Activated CD8-positive, alpha-beta T cell treated with anti-CD3 and anti-CD28 coated beads, Interleukin-2, amount 10 ng/mL, durations not matched to agents 7 days and 5 days (primary cell): ENCODE results near the gene PPP2R5C. TPM values are rescaled to one million over a fixed set of nuclear protein-coding genes. Genes with fewer than 3 reads are reported as not detected.
A peak's percentile ranks its signal among the peaks of the same experiment; 100 is the strongest.

ENCODE experiments used
- ATAC-seq: fragments of 150-1000 bp; cut with Tn5 transposase; one replicate; pipeline ENCODE4 v1.10.0; 2021; ENCODE audit warnings: moderate library complexity
- CTCF ChIA-PET: fragments of 350-600 bp; sonication (Branson Sonifier 250); formaldehyde crosslinking; loops from one replicate; lab custom pipeline; 2021; ENCODE audit warnings: antibody characterized with exemption; lab: Charles Lee
- POLR2A ChIA-PET: fragments of 350-600 bp; sonication (Branson Sonifier 250); formaldehyde crosslinking; loops from one replicate; lab custom pipeline; 2021; ENCODE audit warnings: antibody characterized with exemption; lab: Charles Lee
- DNase-seq: peaks from one replicate; pipeline ENCODE4 v3.0.0-alpha.2; 2020
- H3K27ac Mint-ChIP-seq: one replicate; pipeline ENCODE4 v1.8.0; 2021; ENCODE audit warnings: mild to moderate bottlenecking, mixed read lengths
- H3K27me3 Mint-ChIP-seq: one replicate; pipeline ENCODE4 v1.8.0; 2021; ENCODE audit warnings: low read depth, mixed read lengths
- H3K36me3 Mint-ChIP-seq: one replicate; pipeline ENCODE4 v1.8.0; 2021; ENCODE audit warnings: low read depth, mixed read lengths
- H3K4me1 Mint-ChIP-seq: one replicate; pipeline ENCODE4 v1.8.0; 2021; ENCODE audit warnings: low read depth, mixed read lengths
- H3K4me3 Mint-ChIP-seq: one replicate; pipeline ENCODE4 v1.8.0; 2021; ENCODE audit warnings: mild to moderate bottlenecking, mixed read lengths
- H3K9me3 Mint-ChIP-seq: one replicate; pipeline ENCODE4 v1.8.0; 2022; ENCODE audit warnings: mixed read lengths; ENCODE audit not compliant: insufficient read depth
- total RNA-seq, 2 experiments: library from RNA; stranded (reverse); gene quantifications; one replicate each; pipeline ENCODE4 v1.2.3, GENCODE V29; 2021

Gene PPP2R5C
- total RNA-seq, 2 experiments from 2014 or later: 218 to 223 TPM

- CTCF ChIA-PET: no interaction called here
- no peak for DNase-seq
- Mint-ChIP-seq H3K36me3 (no peaks in the 10 kb centered on the region), H3K27ac (no peak overlapping the region), H3K4me1 (peaks cover 11% of the 10 kb centered on the region), H3K9me3 (no peaks in the 10 kb centered on the region), H3K4me3 (no peak overlapping the region), H3K27me3 (no peaks in the 10 kb centered on the region)
- ATAC-seq: no peak
- POLR2A ChIA-PET: interaction anchor here (1.1 kb wide), 1 partner anchor 8 kb away, joined by 4 read pairs; no protein-coding TSS in a partner anchor
Measured at GRCh38 chr14:101956179-101956885, 194.8 kb downstream of the PPP2R5C start.

- Mint-ChIP-seq H3K9me3 (no peaks in the 10 kb centered on the region), H3K4me3 (no peak overlapping the region), H3K36me3 (no peaks in the 10 kb centered on the region), H3K4me1 (peaks cover 12% of the 10 kb centered on the region), H3K27ac (no peak overlapping the region), H3K27me3 (peaks cover under 1% of the 10 kb centered on the region)
- no peak for DNase-seq
- CTCF ChIA-PET: interaction anchor here (0.9 to 1.9 kb wide), 4 partner anchors 12 to 250 kb away, joined by 4 to 7 read pairs (median 5); no protein-coding TSS in a partner anchor
- no peak for ATAC-seq
- POLR2A ChIA-PET: interaction anchor here (1.0 to 1.1 kb wide), 2 partner anchors 9 to 10 kb away, joined by 3 to 6 read pairs; no protein-coding TSS in a partner anchor
Measured at GRCh38 chr14:101957406-101958234, 196.1 kb downstream of the PPP2R5C start.

- peaks cover 14% of the 10 kb centered on the region for H3K4me1 Mint-ChIP-seq
- H3K4me3 Mint-ChIP-seq: no peak overlapping the region
- POLR2A ChIA-PET: interaction anchor here (1.0 kb wide), 1 partner anchor 11 kb away, joined by 6 read pairs; no protein-coding TSS in a partner anchor
Measured at GRCh38 chr14:101958418-101959180, 197.1 kb downstream of the PPP2R5C start.

GRCh38 chr14:101959277-101959676 is 197.8 kb downstream of the PPP2R5C start:
- no peaks in the 10 kb centered on the region for H3K9me3 Mint-ChIP-seq
- POLR2A ChIA-PET: no interaction called here

More at GRCh38 chr14:101958418-101959180, 197.1 kb downstream of the PPP2R5C start:
- no peaks in the 10 kb centered on the region for H3K36me3 Mint-ChIP-seq
- peaks cover 3% of the 10 kb centered on the region for H3K27me3 Mint-ChIP-seq
- CTCF ChIA-PET: interaction anchor here (1.2 to 1.9 kb wide), 4 partner anchors 13 to 251 kb away, joined by 5 to 7 read pairs (median 5); no protein-coding TSS in a partner anchor
- no peak for ATAC-seq
- no peak for DNase-seq
- H3K27ac Mint-ChIP-seq: no peak overlapping the region
- no peaks in the 10 kb centered on the region for H3K9me3 Mint-ChIP-seq

GRCh38 chr14:101960225-101960624 is 198.7 kb downstream of the PPP2R5C start:
- Mint-ChIP-seq H3K9me3 (no peaks in the 10 kb centered on the region), H3K4me1 (peaks cover 20% of the 10 kb centered on the region), H3K27ac (no peak overlapping the region), H3K36me3 (no peaks in the 10 kb centered on the region), H3K27me3 (peaks cover 3% of the 10 kb centered on the region), H3K4me3 (no peak overlapping the region)
- DNase-seq (peak; percentile 56), ATAC-seq (no peak)
- ChIA-PET CTCF (interaction anchor here (0.6 to 4.4 kb wide), 9 partner anchors 9 to 354 kb away, joined by 3 to 33 read pairs (median 3); no protein-coding TSS in a partner anchor), POLR2A (no interaction called here)

More at GRCh38 chr14:101959277-101959676, 197.8 kb downstream of the PPP2R5C start:
- Mint-ChIP-seq H3K4me3 (no peak overlapping the region), H3K27me3 (peaks cover 3% of the 10 kb centered on the region), H3K36me3 (no peaks in the 10 kb centered on the region), H3K27ac (no peak overlapping the region), H3K4me1 (peaks cover 20% of the 10 kb centered on the region)
- CTCF ChIA-PET: interaction anchor here (1.2 to 3.2 kb wide), 4 partner anchors 13 to 252 kb away, joined by 5 to 16 read pairs (median 5); no protein-coding TSS in a partner anchor
- ATAC-seq (no peak), DNase-seq (no peak)

- Mint-ChIP-seq H3K27me3 (peaks cover 3% of the 10 kb centered on the region), H3K4me1 (peaks cover 26% of the 10 kb centered on the region), H3K4me3 (no peak overlapping the region), H3K9me3 (no peaks in the 10 kb centered on the region), H3K27ac (no peak overlapping the region), H3K36me3 (peaks cover 5% of the 10 kb centered on the region)
- peak; percentile 86 for DNase-seq
- ChIA-PET CTCF (interaction anchor here (0.7 to 4.4 kb wide), 23 partner anchors 8 to 356 kb away, joined by 3 to 33 read pairs (median 4); no protein-coding TSS in a partner anchor), POLR2A (interaction anchor here (1.0 kb wide), 1 partner anchor 254 kb away, joined by 3 read pairs; no protein-coding TSS in a partner anchor)
- no peak for ATAC-seq
Measured at GRCh38 chr14:101961011-101961721, 199.7 kb downstream of the PPP2R5C start.

GRCh38 chr14:101961746-101962502 is 200.4 kb downstream of the PPP2R5C start:
- Mint-ChIP-seq H3K9me3 (no peaks in the 10 kb centered on the region), H3K27me3 (peaks cover 3% of the 10 kb centered on the region), H3K4me3 (no peak overlapping the region), H3K36me3 (peaks cover 5% of the 10 kb centered on the region), H3K4me1 (peaks cover 30% of the 10 kb centered on the region), H3K27ac (no peak overlapping the region)
- CTCF ChIA-PET: interaction anchor here (0.7 to 4.4 kb wide), 22 partner anchors 8 to 355 kb away, joined by 3 to 33 read pairs (median 4); no protein-coding TSS in a partner anchor
- DNase-seq: no peak
- no peak for ATAC-seq
- POLR2A ChIA-PET: interaction anchor here (1.0 to 1.5 kb wide), 2 partner anchors 13 to 255 kb away, joined by 3 to 4 read pairs; no protein-coding TSS in a partner anchor

GRCh38 chr14:101962503-101962874 is 201.0 kb downstream of the PPP2R5C start:
- H3K9me3 Mint-ChIP-seq: no peaks in the 10 kb centered on the region
- ATAC-seq (no peak), DNase-seq (no peak)
- peaks cover 3% of the 10 kb centered on the region for H3K27me3 Mint-ChIP-seq
- ChIA-PET POLR2A (interaction anchor here (1.5 kb wide), 1 partner anchor 14 kb away, joined by 4 read pairs; no protein-coding TSS in a partner anchor), CTCF (interaction anchor here (1.3 to 4.4 kb wide), 8 partner anchors 9 to 352 kb away, joined by 3 to 33 read pairs (median 6); no protein-coding TSS in a partner anchor)
- H3K4me1 Mint-ChIP-seq: peaks cover 34% of the 10 kb centered on the region
- H3K27ac Mint-ChIP-seq: no peak overlapping the region
- H3K4me3 Mint-ChIP-seq: no peak overlapping the region
- peaks cover 5% of the 10 kb centered on the region for H3K36me3 Mint-ChIP-seq

- POLR2A ChIA-PET: interaction anchor here (0.5 to 1.5 kb wide), 3 partner anchors 15 to 343 kb away, joined by 3 to 4 read pairs (median 3); partner anchors contain the start of gene WDR20
- no peak for ATAC-seq
- Mint-ChIP-seq H3K27ac (no peak overlapping the region), H3K27me3 (peaks cover 3% of the 10 kb centered on the region), H3K9me3 (no peaks in the 10 kb centered on the region), H3K36me3 (peaks cover 8% of the 10 kb centered on the region), H3K4me1 (peaks cover 37% of the 10 kb centered on the region), H3K4me3 (no peak overlapping the region)
- CTCF ChIA-PET: interaction anchor here (1.5 to 4.4 kb wide), 5 partner anchors 15 to 351 kb away, joined by 3 to 33 read pairs (median 8); no protein-coding TSS in a partner anchor
- no peak for DNase-seq
Measured at GRCh38 chr14:101963052-101963451, 201.5 kb downstream of the PPP2R5C start.
